ENCODE data around the gene GCHFR. TPM values are rescaled to one million over a fixed set of nuclear protein-coding genes. Genes with fewer than 3 reads are reported as not detected.

The GCHFR gene
- total RNA-seq, 4 donors from 2014 or later: 17.1 to 73.4 (median 34.7) TPM

- no peak for DNase-seq
- peaks cover 0 to 23% of the 10 kb centered on the region in 2 donors for H3K4me1 ChIP-seq
- H3K9me3 ChIP-seq: no peaks in the 10 kb centered on the region
- TF ChIP-seq POLR2A (IDR thresholded peaks at IDR 0.05) (no peak), CTCF (IDR thresholded peaks at IDR 0.05) (no peak)
- 93 to 99% methylated on average over 5 of the region's 5 CpGs for WGBS, 2 donors
- no peak overlapping the region for H3K27ac ChIP-seq
- no peaks in the 10 kb centered on the region for H3K27me3 ChIP-seq
- no peak overlapping the region for H3K4me3 ChIP-seq (replicated peaks in 1 of 3)
- intact Hi-C loops (cut with DNase I): loop anchor here (10.0 kb wide), 1 partner anchor 206 kb away; the partner anchor contains the start of genes CCDC32 and RPUSD2
- peaks cover 27 to 34% of the 10 kb centered on the region in 2 donors for H3K36me3 ChIP-seq
Observed at GRCh38 chr15:40771242-40771641, 7.4 kb downstream of the GCHFR start.

GRCh38 chr15:40772014-40772413 lies 8.1 kb downstream of the GCHFR start:
- DNase-seq: no peak
- no peaks in the 10 kb centered on the region for H3K9me3 ChIP-seq
- intact Hi-C loops (cut with DNase I): loop anchor here (10.0 kb wide), 1 partner anchor 207 kb away; the partner anchor contains the start of genes CCDC32 and RPUSD2
- peaks cover 0 to 23% of the 10 kb centered on the region in 2 donors for H3K4me1 ChIP-seq
- H3K36me3 ChIP-seq: peaks cover 34 to 41% of the 10 kb centered on the region in 2 donors
- H3K4me3 ChIP-seq (replicated peaks in 1 of 3): no peak overlapping the region
- no peak overlapping the region for H3K27ac ChIP-seq
- 74 to 93% methylated on average over 7 to 13 of the region's 13 CpGs for WGBS, 2 donors
- TF ChIP-seq POLR2A (IDR thresholded peaks at IDR 0.05) (no peak), CTCF (IDR thresholded peaks at IDR 0.05) (no peak)
- H3K27me3 ChIP-seq: no peaks in the 10 kb centered on the region

DNA sequence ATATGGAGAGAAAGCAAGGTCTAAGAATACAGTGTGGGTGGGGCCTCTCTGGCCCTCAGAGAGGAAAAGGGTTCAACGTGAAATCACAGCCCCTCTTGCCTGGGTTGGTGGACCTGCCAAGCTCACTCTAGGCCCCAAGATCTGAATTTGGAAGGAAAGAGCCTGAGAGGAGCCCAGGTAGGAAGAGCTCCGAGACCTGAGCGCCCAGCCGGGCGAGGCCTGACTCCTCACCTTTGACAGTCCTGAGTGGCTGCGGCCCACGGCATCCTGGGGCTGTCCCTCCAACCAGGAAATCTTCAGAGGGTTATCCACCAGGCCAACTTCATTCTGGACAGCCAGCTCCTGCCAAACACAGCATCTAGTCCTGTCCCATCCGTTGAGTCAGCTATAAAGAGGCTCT lies 9.6 kb downstream of the GCHFR start:
- DNase-seq: no peak
- H3K4me3 ChIP-seq (replicated peaks in 1 of 3): no peak overlapping the region

GRCh38 chr15:40773902-40774301 lies 10.0 kb downstream of the GCHFR start:
- WGBS, 2 donors: 98 to 100% methylated on average over 4 to 6 of the region's 6 CpGs
- intact Hi-C loops (cut with DNase I): loop anchor here (10.0 kb wide), 1 partner anchor 209 kb away; the partner anchor contains the start of genes CCDC32 and RPUSD2
- Histone ChIP-seq H3K27me3 (no peaks in the 10 kb centered on the region), H3K27ac (no peak overlapping the region), H3K4me1 (peaks cover 0 to 16% of the 10 kb centered on the region in 2 donors), H3K36me3 (peaks cover 45 to 49% of the 10 kb centered on the region in 2 donors), H3K9me3 (no peaks in the 10 kb centered on the region), H3K4me3 (replicated peaks in 1 of 3) (no peak overlapping the region)
- no peak for DNase-seq
- TF ChIP-seq CTCF (IDR thresholded peaks at IDR 0.05) (no peak), POLR2A (IDR thresholded peaks at IDR 0.05) (no peak)

More for the DNA sequence above, 9.6 kb downstream of the GCHFR start:
- intact Hi-C loops (cut with DNase I): loop anchor here (10.0 kb wide), 1 partner anchor 209 kb away; the partner anchor contains the start of genes CCDC32 and RPUSD2
- no peak overlapping the region for H3K27ac ChIP-seq
- 91 to 96% methylated on average over 5 to 8 of the region's 8 CpGs for WGBS, 2 donors
- no peaks in the 10 kb centered on the region for H3K27me3 ChIP-seq
- peaks cover 42 to 45% of the 10 kb centered on the region in 2 donors for H3K36me3 ChIP-seq
- TF ChIP-seq CTCF (IDR thresholded peaks at IDR 0.05): no peak
- TF ChIP-seq POLR2A (IDR thresholded peaks at IDR 0.05): no peak
- H3K9me3 ChIP-seq: no peaks in the 10 kb centered on the region
- peaks cover 0 to 20% of the 10 kb centered on the region in 2 donors for H3K4me1 ChIP-seq

DNA sequence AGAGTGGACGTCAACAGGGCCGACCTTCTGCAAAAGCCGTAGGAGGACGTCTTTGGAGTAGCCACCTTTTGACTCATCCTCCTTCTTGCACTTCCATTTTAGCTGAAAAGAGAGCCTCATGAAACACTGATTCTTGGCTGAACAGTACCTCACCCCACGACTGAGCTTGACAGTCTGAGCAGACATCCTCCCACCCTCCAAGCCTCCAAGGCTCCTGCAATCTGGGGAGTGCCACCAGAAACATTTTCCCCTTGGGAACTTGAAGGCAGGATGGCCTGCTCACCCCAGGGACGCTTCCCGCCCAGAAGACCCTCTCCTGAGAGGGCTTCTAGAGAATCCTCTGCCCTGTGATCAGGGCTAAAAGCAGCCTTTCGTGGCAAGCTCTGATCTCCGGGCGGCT lies 11.1 kb downstream of the GCHFR start:
- intact Hi-C loops (cut with DNase I): loop anchor here (10.0 kb wide), 1 partner anchor 210 kb away; the partner anchor contains the start of genes CCDC32 and RPUSD2
- peaks cover 46 to 53% of the 10 kb centered on the region in 2 donors for H3K36me3 ChIP-seq
- peaks cover 0 to 5% of the 10 kb centered on the region in 2 donors for H3K4me1 ChIP-seq
- 91 to 94% methylated on average over 10 of the region's 10 CpGs for WGBS, 2 donors
- H3K27ac ChIP-seq: no peak overlapping the region
- DNase-seq: no peak
- no peak overlapping the region for H3K4me3 ChIP-seq (replicated peaks in 1 of 3)
- TF ChIP-seq CTCF (IDR thresholded peaks at IDR 0.05) (no peak), POLR2A (IDR thresholded peaks at IDR 0.05) (no peak)
- no peaks in the 10 kb centered on the region for H3K9me3 ChIP-seq
- no peaks in the 10 kb centered on the region for H3K27me3 ChIP-seq
